ENCODE results near the gene DYNC1LI1. TPM values are rescaled to one million over a fixed set of nuclear protein-coding genes. Genes with fewer than 3 reads are reported as not detected.

The DYNC1LI1 gene
- total and polyA plus RNA-seq, 4 donors, result 26.7 to 39.3 (median 31.0) TPM

DNA sequence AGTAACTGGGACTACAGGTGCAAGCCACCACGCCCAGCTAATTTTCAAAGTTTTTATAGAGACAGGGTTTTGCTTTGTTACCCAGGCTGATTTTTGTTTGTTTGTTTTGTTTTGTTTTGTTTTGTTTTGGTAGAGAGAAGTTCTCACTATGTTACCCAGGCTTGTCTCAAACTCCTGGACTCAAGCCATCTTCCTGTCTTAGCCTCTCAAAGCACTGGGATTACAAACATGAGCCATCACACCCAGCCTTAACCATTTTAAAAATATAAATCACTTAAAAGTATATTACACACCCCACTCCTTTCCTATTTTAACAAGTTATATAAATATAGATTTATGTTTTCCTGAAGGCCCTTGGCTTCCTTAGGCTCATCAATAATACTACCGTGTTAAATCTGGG is 6.5 kb upstream of the DYNC1LI1 start:
- no peaks in the 10 kb centered on the region for H3K27me3 ChIP-seq (ENCODE audit: control insufficient read depth in 1 of 2, insufficient read depth in 2 of 2, low read length in 1 of 2)
- intact Hi-C loops (cut with DNase I), result no loop called here
- H3K4me1 ChIP-seq (ENCODE audit: control insufficient read depth in 1 of 2, insufficient read depth in 2 of 2, low read length in 2 of 2), result no peaks in the 10 kb centered on the region
- no peaks in the 10 kb centered on the region for H3K9me3 ChIP-seq (ENCODE audit: control insufficient read depth, low read length)
- DNase-seq (no peak), ATAC-seq (ENCODE audit: low FRiP score) (no peak)
- H3K36me3 ChIP-seq (ENCODE audit: control insufficient read depth in 1 of 2, insufficient read depth in 2 of 2, low read length in 1 of 2), result no peaks in the 10 kb centered on the region
- 48 to 51% methylated on average over 2 of the region's 2 CpGs for WGBS, 2 donors
- peak overlapping the region in 1 of 2 donors; percentile 80 for H3K27ac ChIP-seq (ENCODE audit: low read depth in 1 of 2, low read length in 2 of 2)
- no peak overlapping the region for H3K4me3 ChIP-seq (ENCODE audit: low read length in 2 of 2)

DNA sequence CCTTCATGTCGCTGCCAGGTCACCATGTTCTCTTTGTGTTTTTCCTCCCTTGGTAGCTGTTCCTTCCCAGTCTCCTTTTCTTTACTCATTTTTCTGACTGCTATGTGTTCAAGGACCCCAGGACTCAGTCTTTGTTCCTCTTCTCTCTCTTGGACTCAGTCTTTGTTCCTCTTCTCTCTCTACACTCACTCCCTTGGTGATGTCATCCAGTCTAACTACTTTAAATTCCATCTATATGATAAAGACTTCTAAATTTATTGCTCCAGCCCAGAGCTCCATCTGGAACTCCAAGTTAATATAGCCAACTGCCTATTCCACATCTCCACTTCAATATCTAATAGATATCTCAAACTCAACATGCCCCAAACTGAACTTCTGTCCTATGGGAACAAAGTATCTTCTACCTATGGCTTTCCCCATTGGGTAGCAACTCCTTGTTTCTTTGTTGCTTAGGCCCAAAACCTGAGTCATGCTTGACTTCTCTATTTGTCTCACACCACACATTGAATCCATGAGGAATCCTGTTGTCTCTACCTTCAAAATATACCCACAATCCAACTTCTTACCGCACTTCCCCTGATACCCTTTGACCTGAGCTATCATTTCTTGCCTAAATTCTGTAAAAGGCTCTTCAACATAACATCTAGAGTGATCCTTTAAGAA is 4.9 kb upstream of the DYNC1LI1 start:
- no peaks in the 10 kb centered on the region for H3K36me3 ChIP-seq (ENCODE audit: control insufficient read depth in 1 of 2, insufficient read depth in 2 of 2, low read length in 1 of 2)
- no peaks in the 10 kb centered on the region for H3K27me3 ChIP-seq (ENCODE audit: control insufficient read depth in 1 of 2, insufficient read depth in 2 of 2, low read length in 1 of 2)
- H3K9me3 ChIP-seq (ENCODE audit: control insufficient read depth, low read length), result no peaks in the 10 kb centered on the region
- H3K4me1 ChIP-seq (ENCODE audit: control insufficient read depth in 1 of 2, insufficient read depth in 2 of 2, low read length in 2 of 2), result no peaks in the 10 kb centered on the region
- no peak overlapping the region for H3K27ac ChIP-seq (ENCODE audit: low read depth in 1 of 2, low read length in 2 of 2)
- ATAC-seq (ENCODE audit: low FRiP score) (no peak), DNase-seq (no peak)
- 89 to 94% methylated on average over 2 of the region's 2 CpGs for WGBS, 2 donors
- H3K4me3 ChIP-seq (ENCODE audit: low read length in 2 of 2), result no peak overlapping the region
- intact Hi-C loops (cut with DNase I), result no loop called here

GRCh38 chr3:32571192-32571485 is 481 bp upstream of the DYNC1LI1 start:
- Histone ChIP-seq H3K9me3 (ENCODE audit: control insufficient read depth, low read length) (no peaks in the 10 kb centered on the region), H3K4me1 (ENCODE audit: control insufficient read depth in 1 of 2, insufficient read depth in 2 of 2, low read length in 2 of 2) (no peaks in the 10 kb centered on the region), H3K36me3 (ENCODE audit: control insufficient read depth in 1 of 2, insufficient read depth in 2 of 2, low read length in 1 of 2) (no peaks in the 10 kb centered on the region), H3K4me3 (ENCODE audit: low read length in 2 of 2) (peak overlapping the region; percentile 42 to 52), H3K27ac (ENCODE audit: low read depth in 1 of 2, low read length in 2 of 2) (peak overlapping the region in 1 of 2 donors; percentile 69), H3K27me3 (ENCODE audit: control insufficient read depth in 1 of 2, insufficient read depth in 2 of 2, low read length in 1 of 2) (no peaks in the 10 kb centered on the region)
- no peak for DNase-seq
- 0 to 1% methylated on average over 14 of the region's 14 CpGs for WGBS, 2 donors
- peak; percentile 78 for ATAC-seq (ENCODE audit: low FRiP score)
- intact Hi-C loops (cut with DNase I), result no loop called here

DNA sequence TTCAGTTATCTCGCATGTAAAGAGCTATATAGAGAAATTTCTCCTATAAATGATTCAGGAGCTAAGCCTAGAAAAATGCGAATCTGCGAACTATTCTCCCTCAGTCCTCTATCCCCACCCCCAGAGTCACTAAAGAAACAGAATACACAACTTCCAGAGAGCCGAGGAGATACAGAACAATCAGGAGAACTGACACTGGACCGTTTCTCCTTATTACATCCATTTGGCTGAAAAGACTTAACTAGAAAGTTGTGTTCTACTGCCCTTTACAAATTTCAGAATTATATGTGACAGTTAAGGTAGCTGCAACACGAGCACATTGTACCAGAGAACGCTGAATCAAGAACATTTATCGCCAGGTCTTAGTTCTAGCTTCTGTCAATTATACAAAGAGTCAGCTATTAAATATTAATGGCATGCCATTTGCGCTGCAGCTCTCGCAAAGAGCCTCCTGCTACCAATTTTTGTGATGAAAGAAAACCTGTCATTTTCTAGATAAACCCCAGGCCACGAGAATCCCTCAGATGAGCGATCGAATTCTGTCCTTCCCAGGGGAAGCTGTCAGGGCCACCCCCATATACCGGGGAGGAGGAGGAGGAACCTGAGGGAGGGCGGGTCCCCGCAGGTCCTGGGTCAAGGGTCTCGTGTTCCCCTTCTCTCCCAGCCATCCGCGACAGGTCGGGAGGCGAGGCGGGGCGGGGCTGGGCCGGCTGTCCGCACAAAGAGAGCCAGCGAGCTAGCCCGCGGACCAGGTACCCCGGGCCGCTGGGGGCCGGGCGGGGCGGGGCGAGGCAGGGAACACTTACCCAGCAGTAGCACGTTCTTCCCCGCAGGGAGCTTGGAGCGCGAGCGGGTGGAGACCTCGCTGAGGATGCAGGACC is 878 bp downstream of the DYNC1LI1 start:
- Histone ChIP-seq H3K4me3 (ENCODE audit: low read length in 2 of 2) (peak overlapping the region; percentile 70 to 94), H3K27ac (ENCODE audit: low read depth in 1 of 2, low read length in 2 of 2) (peak overlapping the region; percentile 30 to 71), H3K36me3 (ENCODE audit: control insufficient read depth in 1 of 2, insufficient read depth in 2 of 2, low read length in 1 of 2) (no peaks in the 10 kb centered on the region), H3K27me3 (ENCODE audit: control insufficient read depth in 1 of 2, insufficient read depth in 2 of 2, low read length in 1 of 2) (no peaks in the 10 kb centered on the region), H3K9me3 (ENCODE audit: control insufficient read depth, low read length) (no peaks in the 10 kb centered on the region), H3K4me1 (ENCODE audit: control insufficient read depth in 1 of 2, insufficient read depth in 2 of 2, low read length in 2 of 2) (peaks cover 0 to under 1% of the 10 kb centered on the region in 2 donors)
- intact Hi-C loops (cut with DNase I), result loop anchor here in 1 of 2 donors (2.0 kb wide), 1 partner anchor 59 kb away; no protein-coding TSS in a partner anchor
- 0 to 1% methylated on average over 37 to 40 of the region's 40 CpGs for WGBS, 2 donors
- ATAC-seq (ENCODE audit: low FRiP score) (peak; percentile 55), DNase-seq (peak; percentile 69 to 86)

- no peaks in the 10 kb centered on the region for H3K36me3 ChIP-seq (ENCODE audit: control insufficient read depth in 1 of 2, insufficient read depth in 2 of 2, low read length in 1 of 2)
- peaks cover 0 to 4% of the 10 kb centered on the region in 2 donors for H3K4me1 ChIP-seq (ENCODE audit: control insufficient read depth in 1 of 2, insufficient read depth in 2 of 2, low read length in 2 of 2)
- ATAC-seq (ENCODE audit: low FRiP score) (no peak), DNase-seq (no peak)
- no peaks in the 10 kb centered on the region for H3K27me3 ChIP-seq (ENCODE audit: control insufficient read depth in 1 of 2, insufficient read depth in 2 of 2, low read length in 1 of 2)
- intact Hi-C loops (cut with DNase I), result loop anchor here in 1 of 2 donors (2.0 kb wide), 1 partner anchor 58 kb away; no protein-coding TSS in a partner anchor
- WGBS, 2 donors, result 26 to 33% methylated on average over 2 of the region's 2 CpGs
- H3K9me3 ChIP-seq (ENCODE audit: control insufficient read depth, low read length), result no peaks in the 10 kb centered on the region
- H3K27ac ChIP-seq (ENCODE audit: low read depth in 1 of 2, low read length in 2 of 2), result no peak overlapping the region
- peak overlapping the region in 1 of 2 donors; percentile 94 for H3K4me3 ChIP-seq (ENCODE audit: low read length in 2 of 2)
These were observed 1.7 kb downstream of the DYNC1LI1 start for GRCh38 chr3:32568953-32569352.

DNA sequence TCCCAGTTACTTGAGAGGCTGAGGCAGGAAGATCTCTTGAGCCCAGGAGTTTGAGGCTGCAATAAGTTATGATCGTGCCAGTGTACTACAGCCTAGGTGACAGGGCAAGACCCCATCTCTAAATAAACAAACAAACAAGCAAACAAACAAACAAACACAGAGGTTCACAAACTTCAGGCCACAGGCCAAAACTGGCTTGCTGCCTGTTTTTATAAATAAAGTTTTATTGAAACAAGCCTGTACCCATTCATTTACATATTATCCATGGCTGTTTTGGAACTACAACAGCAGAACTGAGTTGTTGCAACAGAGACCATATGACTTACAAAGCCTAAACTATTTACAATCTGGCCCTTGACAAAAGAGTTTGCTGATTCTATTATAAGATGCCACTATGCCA is 6.5 kb downstream of the DYNC1LI1 start:
- ATAC-seq (ENCODE audit: low FRiP score) (no peak), DNase-seq (no peak)
- intact Hi-C loops (cut with DNase I), result no loop called here
- Histone ChIP-seq H3K9me3 (ENCODE audit: control insufficient read depth, low read length) (no peaks in the 10 kb centered on the region), H3K4me1 (ENCODE audit: control insufficient read depth in 1 of 2, insufficient read depth in 2 of 2, low read length in 2 of 2) (peaks cover under 1 to 4% of the 10 kb centered on the region in 2 donors), H3K36me3 (ENCODE audit: control insufficient read depth in 1 of 2, insufficient read depth in 2 of 2, low read length in 1 of 2) (no peaks in the 10 kb centered on the region), H3K27me3 (ENCODE audit: control insufficient read depth in 1 of 2, insufficient read depth in 2 of 2, low read length in 1 of 2) (no peaks in the 10 kb centered on the region), H3K27ac (ENCODE audit: low read depth in 1 of 2, low read length in 2 of 2) (no peak overlapping the region), H3K4me3 (ENCODE audit: low read length in 2 of 2) (no peak overlapping the region)
- WGBS, 2 donors, result 94 to 100% methylated on average over 1 of the region's 1 CpG

DNA sequence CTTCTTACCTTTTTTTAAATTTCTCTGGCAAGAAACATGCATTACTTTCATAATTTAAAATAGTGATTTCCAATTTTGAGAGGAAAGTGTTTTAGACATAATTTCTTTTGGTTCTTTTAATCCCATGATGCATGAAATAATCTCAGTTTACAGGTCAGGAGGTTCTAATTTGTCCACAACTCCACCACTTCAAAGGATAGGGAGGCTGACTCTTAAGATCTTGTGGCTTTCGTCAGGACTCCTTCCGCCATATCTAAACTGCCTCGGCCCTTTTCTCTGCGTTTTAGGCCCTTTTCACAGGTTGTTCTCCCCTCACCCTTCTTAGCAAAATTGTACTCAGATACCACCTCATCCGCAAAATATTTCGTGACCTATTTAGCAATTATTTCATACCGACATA is 8.0 kb downstream of the DYNC1LI1 start:
- H3K4me1 ChIP-seq (ENCODE audit: control insufficient read depth in 1 of 2, insufficient read depth in 2 of 2, low read length in 2 of 2), result peaks cover 3 to 4% of the 10 kb centered on the region in 2 donors
- H3K27ac ChIP-seq (ENCODE audit: low read depth in 1 of 2, low read length in 2 of 2), result no peak overlapping the region
- H3K36me3 ChIP-seq (ENCODE audit: control insufficient read depth in 1 of 2, insufficient read depth in 2 of 2, low read length in 1 of 2), result no peaks in the 10 kb centered on the region
- no peak for DNase-seq
- no peaks in the 10 kb centered on the region for H3K9me3 ChIP-seq (ENCODE audit: control insufficient read depth, low read length)
- H3K4me3 ChIP-seq (ENCODE audit: low read length in 2 of 2), result no peak overlapping the region
- no peaks in the 10 kb centered on the region for H3K27me3 ChIP-seq (ENCODE audit: control insufficient read depth in 1 of 2, insufficient read depth in 2 of 2, low read length in 1 of 2)
- intact Hi-C loops (cut with DNase I), result no loop called here
- WGBS, 2 donors, result 91 to 92% methylated on average over 7 of the region's 7 CpGs
- ATAC-seq (ENCODE audit: low FRiP score), result no peak

GRCh38 chr3:32557640-32558352 is 12.9 kb downstream of the DYNC1LI1 start:
- no peaks in the 10 kb centered on the region for H3K27me3 ChIP-seq (ENCODE audit: control insufficient read depth in 1 of 2, insufficient read depth in 2 of 2, low read length in 1 of 2)
- no peaks in the 10 kb centered on the region for H3K36me3 ChIP-seq (ENCODE audit: control insufficient read depth in 1 of 2, insufficient read depth in 2 of 2, low read length in 1 of 2)
- H3K9me3 ChIP-seq (ENCODE audit: control insufficient read depth, low read length), result no peaks in the 10 kb centered on the region
- DNase-seq (no peak), ATAC-seq (ENCODE audit: low FRiP score) (no peak)
- WGBS, 2 donors, result 53 to 55% methylated on average over 3 of the region's 3 CpGs
- H3K27ac ChIP-seq (ENCODE audit: low read depth in 1 of 2, low read length in 2 of 2), result no peak overlapping the region
- intact Hi-C loops (cut with DNase I), result no loop called here
- H3K4me3 ChIP-seq (ENCODE audit: low read length in 2 of 2), result no peak overlapping the region
- H3K4me1 ChIP-seq (ENCODE audit: control insufficient read depth in 1 of 2, insufficient read depth in 2 of 2, low read length in 2 of 2), result peaks cover 0 to 5% of the 10 kb centered on the region in 2 donors
